Activated T-helper 1 cell treated with anti-CD3 and anti-CD28 coated beads, Interleukin-2, amount 50 U/mL, for 16 hours (primary cell): Measurements from ENCODE around the gene CCDC33.

Source experiments
- DNase-seq, 2 donors: peaks; one replicate each; pipeline ENCODE4 v3.0.0-alpha.2; 2020; ENCODE audit warnings: low read depth in 1 of 2, low spot score in 1 of 2

Gene CCDC33

DNA sequence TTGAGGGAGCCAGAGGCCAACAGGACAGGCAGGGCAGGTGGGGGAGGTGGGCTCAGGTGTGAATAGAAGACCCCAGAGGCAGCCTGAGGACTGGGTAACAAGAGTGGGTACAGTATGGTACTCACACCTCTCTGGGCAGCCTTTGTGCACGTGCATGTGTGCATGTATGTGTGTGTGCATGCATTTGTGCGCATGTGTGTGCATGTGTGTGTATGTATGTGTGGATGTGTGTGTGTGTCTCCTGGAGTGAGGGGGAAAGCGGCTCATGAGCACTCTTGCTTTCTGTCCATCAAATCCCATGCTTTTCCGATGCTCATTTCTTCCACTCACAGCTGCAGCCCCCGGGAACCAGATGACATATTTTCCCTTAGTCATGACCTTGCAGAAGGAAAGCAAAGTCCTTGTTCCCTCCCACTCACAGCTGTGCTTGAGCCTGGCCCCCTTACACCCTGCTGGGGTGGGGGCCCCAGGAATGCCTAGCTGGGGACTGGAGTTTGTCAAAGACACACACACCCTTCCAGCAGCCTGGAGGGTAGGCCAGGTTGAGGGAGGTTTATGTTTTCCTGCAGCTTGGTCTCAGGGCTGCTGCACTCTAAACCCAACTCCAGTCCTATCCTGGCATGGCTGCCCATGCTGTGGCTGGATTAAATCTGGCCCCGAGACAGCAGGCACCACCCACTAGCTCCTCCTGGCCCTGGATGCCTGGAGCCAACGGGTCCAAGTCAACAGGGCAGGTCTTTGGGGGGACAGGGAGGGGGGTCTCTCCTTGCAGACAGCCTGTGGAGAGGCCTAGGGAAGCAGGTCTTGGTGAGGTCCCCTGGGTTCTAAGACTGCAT lies 22.5 kb downstream of the CCDC33 start:
- no peak for DNase-seq

DNA sequence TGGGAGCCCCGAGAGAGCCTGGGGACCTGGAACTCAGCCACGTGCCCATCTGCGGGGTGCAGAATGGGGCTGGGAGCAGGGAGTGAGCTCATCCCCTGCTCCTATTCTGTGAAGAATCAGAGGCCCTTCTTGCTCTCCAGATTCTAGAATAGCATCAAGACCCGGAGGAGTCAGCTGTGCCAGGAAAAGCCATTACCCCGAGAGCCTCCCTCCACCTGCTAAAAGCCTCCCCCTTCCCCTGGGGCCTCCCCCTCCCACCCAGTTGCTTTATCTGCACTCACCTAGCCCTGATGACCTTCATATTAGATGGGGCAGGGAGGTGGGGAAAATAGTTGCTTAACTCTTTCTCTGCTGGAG lies 23.1 kb downstream of the CCDC33 start:
- no peak for DNase-seq

DNA sequence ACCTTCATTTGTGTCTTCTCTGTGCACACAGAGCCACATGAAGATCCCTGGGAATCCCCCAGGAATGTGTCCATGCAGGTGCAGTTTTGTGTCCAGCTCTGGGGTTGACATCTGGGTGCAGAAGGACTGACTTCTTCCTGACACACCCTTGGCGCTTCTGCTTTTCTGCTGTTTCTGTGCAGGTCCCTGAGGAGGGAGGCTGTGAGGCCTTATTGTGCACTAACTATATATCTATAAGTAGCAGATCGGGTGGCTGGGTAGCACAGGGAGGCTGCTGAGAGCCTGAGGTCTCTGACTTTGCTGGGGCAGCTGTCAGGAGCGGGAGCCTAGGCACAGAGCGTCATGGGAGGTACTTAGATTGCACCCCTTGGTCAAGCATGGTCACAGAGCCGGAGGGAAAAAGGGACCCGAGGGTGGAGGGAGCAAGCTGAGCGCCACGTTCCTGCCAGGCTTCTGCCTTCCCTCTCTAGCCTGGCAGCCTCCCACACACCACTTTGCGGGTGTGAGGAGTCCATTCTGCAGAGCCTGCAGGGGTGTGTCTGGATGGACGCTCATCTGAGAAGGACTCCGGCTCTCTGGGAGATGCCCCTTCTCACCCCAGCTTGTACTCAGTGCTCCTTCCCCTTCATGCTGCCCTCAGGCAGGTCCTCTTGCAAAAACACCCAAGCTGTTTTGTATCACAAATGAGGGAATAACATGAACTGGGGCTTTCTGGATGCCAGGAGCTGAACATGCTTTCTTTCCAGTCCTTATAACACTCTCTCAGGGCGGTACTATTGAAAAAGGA lies 23.9 kb downstream of the CCDC33 start:
- DNase-seq = no peak

DNA sequence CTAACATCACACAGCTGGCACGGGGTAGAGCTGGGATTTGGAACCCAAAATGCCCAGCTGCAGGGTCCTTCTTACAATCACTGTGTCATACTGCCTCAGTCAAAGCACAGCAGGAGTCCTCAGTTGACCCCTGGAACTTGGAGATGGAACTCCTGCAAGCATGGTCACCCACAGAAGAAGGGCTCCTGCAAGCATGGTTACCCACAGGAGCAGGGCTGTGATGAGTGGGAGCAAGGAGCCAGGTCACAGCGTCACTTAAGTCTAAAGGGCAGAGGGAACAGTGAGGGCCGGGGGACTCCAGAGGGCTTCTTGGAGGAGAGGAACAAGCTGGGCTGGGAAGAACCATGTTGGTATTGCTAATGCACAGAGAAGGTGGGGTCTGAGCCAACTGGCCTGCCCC lies 24.9 kb downstream of the CCDC33 start:
- no peak for DNase-seq

DNA sequence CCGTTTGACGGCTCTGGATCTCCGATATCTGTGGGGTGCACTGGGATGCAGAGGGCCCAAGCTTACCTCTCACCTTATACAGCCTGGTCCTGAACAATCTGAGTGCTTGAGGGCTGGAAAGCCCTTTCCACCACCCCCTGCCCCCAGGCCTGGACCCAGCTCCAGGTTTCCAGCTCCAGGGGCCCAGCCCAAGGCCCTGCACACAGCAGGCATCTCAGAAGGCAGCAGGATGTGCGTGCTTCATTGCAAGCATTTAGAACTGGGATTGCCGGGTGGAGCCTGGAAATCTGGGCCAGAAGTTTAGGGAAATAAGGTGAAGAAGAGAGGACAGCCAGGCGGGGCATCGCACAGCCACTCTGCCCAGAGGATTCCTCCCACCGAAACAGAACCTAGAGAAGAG lies 25.6 kb downstream of the CCDC33 start:
- no peak for DNase-seq

DNA sequence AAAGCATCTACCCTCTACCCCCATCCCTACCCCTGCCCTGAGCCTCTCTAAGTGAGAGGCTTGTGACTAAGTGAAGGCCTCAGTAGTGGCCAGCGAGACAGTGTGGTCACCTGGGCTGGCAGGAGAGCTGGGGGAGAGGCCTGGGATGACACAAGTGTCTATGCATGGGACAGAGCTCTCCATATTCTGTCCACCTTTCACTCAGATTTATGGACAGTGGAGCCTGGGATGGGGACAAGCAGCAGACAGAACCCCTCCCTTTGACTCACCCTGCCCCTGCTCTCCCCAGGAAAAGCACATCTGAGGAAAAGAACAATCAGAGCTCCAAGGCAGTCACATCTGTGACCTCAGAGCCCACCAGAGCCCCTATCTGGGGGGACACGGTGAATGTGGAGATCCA lies 26.0 kb downstream of the CCDC33 start:
- no peak for DNase-seq

DNA sequence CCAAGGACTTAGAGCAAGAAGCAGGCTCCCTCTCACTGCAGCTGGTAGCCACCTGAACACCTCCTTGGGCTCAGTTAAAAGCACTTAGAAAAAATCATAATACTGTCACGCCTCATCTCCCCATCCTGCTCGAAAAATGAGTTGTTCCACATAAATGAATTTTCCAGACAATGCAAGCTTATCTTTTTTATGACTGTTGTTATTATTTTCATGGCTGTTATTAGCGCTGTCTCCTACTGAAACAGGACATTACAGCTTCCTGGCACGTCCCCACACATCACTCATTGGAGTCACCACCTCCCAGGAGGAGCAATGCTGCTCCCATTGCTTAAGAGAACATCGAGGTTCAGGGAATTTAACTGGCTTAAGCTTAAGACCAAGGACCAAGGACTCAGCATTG lies 26.5 kb downstream of the CCDC33 start:
- no peak for DNase-seq

DNA sequence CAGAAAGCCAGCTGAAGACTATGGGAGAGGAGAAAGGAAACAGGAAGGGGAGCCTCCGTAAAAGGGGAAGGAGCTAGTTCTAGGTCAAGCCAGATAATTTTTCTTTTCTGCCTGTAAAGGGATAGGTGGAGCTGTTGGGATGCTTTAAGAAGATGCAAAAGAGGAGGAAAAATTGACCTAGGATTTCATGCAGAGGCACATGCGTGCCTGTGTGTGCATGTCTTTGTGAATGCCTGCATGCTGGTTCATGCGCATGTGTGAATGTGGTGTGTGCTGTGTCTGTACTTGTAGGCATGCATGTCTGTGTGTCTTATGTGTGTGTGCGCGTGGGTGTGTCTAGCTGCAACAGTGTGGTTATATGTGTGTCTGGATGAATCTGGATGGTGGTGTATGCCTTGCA lies 27.3 kb downstream of the CCDC33 start:
- no peak for DNase-seq

DNA sequence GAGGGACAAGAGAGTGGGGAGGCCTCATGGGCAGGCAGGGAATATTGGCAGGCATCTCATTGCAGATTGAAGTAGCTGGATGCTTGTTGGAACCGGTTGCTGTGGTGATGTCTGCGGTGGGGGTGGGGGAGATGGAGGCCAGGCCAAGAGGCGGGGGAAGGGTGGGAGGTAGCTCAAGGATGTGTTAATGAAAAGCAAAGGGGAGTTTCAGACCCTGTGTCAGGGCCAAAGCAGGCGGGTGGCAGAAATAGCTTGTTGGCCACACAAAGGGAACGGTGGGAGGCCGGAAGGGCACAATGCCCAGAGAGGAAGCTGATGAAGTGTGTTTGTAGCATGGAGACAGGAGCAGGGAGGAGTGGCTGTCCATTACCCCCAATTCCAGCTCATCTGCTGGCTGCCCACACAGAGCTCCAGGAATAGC lies 28.0 kb downstream of the CCDC33 start:
- no peak for DNase-seq

DNA sequence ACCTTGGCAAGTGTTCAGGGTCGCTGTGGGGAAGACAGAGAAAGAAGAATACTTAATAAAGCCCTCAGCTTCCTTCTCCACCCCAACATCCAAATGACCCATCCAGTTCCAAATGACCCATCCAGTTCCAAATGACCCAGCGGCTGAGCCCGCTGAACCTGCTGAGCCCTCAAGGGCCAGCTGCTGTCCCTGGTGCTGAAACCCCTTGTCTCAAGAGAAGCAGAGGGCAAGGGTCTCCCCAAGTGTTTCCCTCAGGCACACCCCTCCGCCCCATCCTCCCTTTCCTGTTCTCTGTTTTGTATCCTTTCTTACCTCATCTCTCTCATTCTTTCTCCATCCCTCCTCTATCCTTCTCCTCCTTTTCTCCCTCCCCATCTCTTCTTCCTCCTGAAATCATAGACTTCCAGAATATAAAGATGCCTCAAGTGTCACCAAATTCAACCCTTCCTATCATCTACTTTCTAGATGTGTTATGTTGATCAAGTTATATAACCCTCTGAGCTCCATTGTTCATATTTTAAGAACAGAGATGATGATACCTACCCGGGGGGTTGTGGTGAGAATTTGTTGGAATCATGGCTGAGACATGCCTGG lies 29.0 kb downstream of the CCDC33 start:
- no peak for DNase-seq

DNA sequence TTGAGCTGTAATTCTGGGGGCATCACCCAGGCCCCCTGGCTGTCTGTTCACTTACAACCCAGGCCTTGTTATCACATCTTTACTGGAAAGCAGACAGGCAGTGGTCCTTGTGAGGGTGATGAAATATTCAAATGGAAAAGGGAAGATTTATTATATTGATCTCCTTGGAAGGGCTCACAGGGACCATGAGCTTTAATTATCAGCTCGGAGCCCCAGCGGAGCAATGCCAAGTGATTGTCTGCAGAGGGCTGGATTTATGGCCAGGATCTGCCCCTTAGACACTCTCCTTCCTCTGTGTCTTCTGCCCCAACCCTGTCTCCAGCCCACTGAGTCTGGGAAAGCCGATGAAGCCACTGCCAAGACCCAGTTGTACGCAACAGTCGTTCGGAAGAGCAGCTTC lies 31.9 kb downstream of the CCDC33 start:
- no peak for DNase-seq

DNA sequence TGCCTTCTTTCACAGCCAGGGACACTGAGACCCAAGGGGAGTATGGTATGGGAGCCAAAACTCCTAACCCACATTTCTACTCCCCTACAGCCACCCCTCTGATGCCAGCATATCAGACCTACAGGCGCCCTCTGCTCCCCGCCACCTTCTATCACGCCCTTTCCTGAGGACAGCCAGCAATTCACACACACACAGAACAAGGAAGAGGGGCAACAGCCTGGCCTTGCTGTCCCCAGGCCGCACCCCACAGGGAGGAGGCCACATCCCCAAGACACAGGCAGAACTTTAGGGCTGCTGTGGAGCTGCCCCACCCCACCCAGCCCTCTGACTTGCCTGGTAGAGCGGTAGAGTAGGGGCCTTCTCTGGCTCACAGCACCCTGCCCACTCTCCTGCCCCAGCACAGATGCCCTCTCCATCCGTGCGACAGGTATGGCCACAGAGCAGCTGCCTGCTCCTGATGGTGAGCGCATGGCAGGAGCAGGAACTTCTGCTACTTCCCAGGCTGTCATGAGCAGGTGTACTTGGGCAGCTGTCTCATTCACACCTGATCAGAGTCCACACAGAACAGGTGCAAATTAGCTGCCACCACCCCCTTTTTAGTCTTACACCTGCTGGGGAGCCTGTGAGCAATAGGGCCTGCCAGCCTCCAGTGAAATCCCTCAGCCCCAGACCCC lies 33.4 kb downstream of the CCDC33 start:
- no peak for DNase-seq

DNA sequence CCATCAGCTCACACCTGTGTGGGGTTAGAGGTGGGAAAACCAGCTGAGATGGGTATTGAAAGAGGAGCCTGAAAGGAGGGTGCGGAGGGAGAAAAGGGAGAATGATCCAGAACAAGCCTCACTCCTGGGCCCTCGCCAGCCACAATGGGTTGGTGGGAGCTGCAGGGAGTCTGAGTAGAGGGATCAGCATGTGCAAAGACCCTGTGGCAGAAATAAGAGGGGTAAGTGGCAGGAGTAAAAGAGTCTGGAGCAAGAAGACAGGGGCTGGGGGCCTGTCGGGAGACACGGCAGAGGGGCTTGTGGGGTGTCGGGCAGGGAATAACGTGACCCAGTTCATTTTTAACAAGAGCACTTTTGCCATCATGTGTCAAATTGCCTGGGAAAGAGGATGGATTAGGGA lies 34.0 kb downstream of the CCDC33 start:
- no peak for DNase-seq

DNA sequence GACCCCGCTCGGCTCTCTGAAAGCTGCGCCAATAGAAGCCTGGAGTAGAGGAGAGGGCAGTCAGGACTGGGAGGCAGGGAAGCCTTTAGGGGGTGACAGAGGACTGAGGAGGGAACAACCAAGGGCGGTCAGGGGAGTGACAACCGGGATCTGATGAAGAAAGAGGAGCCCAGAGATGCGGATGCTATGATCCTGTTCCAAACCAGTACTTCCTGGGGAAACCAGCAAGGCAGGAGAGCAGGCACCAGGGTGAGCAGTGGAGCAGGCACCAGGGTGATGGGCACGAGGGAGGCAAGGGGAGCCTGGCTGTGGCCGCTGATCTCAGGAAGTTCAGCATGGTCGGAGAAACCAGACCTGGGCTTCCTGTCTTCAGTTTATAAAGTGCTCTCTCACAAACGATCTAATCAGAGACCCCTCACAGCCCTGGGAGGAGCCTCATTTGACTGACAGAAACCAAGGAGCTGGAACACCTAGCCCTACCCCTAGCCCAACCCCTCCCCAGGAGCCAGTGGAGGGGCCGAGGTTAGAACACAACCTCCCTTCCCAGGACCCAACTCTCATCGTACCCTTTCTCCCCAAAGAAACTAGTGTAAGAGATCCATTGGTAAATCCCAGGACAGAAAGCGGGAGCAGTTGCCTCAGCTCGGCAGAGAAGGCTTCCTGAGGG lies 34.9 kb downstream of the CCDC33 start:
- DNase-seq = no peak

DNA sequence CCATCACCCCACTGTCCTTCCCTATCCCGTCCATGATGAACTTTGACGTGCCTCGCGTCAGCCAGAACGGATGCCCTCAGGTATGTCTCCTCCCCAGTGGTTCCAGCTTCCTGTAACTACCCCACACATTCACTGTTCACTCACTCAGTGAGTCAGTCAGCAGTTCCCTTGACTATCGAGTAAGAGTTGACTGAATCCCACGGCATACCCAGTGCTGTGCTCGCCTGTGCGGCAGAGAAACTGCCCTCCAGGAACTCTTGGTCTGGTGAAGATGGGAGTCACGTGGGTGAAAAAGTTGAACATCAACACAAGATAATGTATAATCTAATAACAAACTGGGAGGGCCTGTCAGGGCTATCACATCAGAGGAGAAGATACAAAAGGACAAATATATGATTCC lies 36.7 kb downstream of the CCDC33 start:
- no peak for DNase-seq

DNA sequence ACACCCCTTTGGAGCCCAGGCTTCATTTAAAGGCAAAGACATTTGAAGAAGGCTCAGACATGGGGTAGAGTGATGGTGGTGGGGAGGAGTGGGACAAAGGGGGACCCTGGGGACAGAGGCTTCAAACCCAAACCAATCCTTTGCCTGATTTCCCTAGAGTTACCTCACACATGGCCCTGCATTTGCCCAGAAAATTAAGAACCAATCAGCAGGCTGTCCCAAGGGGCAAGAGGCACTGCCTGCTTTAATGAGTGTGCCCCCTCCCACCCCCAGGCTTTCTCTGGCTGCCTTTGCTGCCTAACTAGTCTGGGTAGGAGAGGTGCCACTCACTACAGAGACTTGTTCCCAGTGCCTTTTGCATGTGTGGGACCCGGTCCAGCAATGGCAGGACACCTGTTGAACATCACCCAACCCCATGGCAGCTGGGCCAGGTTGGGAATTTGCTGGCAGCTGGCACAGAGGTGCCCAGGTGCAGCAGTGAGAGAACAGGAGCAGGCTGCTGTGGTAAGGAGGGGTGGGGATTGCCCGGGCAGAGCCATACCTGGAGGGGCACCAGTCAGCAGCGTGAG lies 38.4 kb downstream of the CCDC33 start:
- no peak for DNase-seq

DNA sequence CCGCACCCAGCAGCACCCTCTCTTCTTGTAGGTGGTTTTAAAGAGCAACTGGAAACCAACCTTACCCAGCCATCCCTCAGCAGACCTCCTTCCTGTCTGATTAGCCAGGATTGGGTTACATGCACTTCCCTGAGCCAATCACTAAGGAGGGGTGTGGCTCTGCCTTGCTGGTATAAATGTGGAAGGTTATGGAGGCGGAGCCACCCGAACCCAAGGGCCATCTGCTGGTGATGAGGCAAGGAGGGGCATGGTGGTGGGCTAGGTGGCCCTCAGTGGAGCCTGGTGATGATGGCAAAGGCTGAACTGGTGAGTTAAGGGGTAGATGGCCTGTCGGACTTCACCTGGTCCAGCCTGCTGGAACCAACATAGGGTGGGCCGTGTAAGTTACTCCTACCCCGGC lies 39.8 kb downstream of the CCDC33 start:
- DNase-seq = no peak

DNA sequence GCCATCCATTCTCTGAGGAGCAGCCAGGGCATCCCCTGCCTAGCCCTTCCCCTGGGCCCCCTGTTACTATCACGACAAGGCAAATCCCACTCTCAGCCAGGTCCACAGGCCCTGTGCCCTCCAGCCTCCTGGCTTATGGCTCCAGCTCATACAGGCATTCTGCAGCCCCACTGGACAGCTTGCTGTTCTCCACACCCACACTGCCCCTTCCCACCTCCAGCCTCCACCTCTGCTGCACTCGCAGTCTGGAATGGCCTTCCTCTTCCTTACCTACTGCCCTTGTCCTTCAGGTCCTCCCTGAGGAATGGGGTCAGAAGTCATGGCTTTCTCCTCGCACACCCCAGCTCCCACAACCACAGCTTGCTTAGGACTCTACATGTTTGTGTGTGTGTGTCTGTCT lies 40.4 kb downstream of the CCDC33 start:
- DNase-seq = no peak

DNA sequence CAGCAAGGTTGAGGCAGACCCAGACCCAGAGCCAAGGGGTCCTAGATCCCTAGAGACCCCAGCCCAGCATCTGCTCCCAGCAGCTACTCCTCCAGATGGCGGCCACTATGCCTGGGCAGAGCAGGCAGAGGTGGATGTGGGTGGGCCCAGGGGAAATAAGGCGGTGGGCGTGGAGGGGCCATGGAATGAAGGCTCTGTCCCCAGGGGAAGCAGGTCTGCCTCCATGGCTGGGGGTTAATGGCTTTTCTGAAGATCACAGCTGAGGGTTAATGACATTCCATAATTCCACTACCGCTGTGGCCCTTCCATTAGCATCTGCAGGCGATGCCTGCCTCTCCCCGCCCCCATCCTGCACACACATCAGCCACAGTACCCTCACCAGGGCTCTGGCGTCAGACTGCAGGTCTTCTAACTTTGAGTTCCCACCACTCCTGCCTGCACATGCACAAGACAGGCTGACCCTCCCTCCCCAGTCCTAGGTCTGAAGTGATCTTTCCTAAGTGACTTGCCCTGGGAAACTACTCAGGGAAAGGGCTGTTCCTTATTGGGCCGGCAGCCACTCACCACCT lies 41.2 kb downstream of the CCDC33 start:
- DNase-seq = no peak

DNA sequence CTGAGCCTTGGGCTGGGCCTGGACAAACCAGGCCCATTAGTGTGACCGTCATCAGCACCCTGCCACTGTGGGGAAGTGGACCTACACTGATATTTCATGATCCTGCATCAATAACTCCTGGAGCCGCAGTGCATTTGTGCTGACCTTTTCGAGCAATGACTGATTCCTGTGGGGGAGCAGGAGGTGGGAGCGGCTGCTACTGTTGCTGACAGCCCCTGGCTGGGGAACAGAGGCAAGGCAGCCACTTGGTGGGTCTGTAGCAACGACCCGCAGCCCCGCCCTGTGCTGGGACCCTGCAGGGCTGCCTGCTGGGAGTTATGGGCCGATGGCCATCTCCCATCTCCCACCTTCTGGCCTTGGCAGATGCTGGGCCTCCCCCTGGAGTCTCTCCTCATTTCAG lies 42.1 kb downstream of the CCDC33 start:
- DNase-seq = no peak
